Upper lobe of left lung (tissue), 6 donors: ENCODE measurements around the gene CRYBG1. TPM values are rescaled to one million over a fixed set of nuclear protein-coding genes. Genes with fewer than 3 reads are reported as not detected.
"Not testable (repeated sequence)": the region's sequence is repeated elsewhere in the genome, so short reads cannot be mapped to it uniquely, and the experiment has no call there.

ENCODE experiments used
- ATAC-seq, 2 donors: fragments of 200-7000 bp; cut with Tn5 transposase; one replicate each; pipeline ENCODE4 v1.9.1; 2022; ENCODE audit warnings: mild to moderate bottlenecking in 2 of 2, moderate library complexity in 2 of 2; ENCODE audit not compliant: low FRiP score in 2 of 2
- DNase-seq, 2 donors: peaks; one replicate each; pipeline ENCODE4 v3.0.0-alpha.2; 2019 to 2020
- H3K27ac ChIP-seq, 4 donors: fragments of 200-600 bp; sonication (generic); one replicate each; pipeline ENCODE4 v1.5.1; 2016 to 2019
- H3K27me3 ChIP-seq, 4 donors: fragments of 200-600 bp; sonication (generic); one replicate each; pipeline ENCODE4 v1.5.1; 2017 to 2019
- H3K36me3 ChIP-seq, 4 donors: fragments of 200-600 bp; sonication (generic); one replicate each; pipeline ENCODE4 v1.5.1; 2016 to 2019
- H3K4me1 ChIP-seq, 4 donors: fragments of 200-600 bp; sonication (generic); one replicate each; pipeline ENCODE4 v1.5.1; 2018 to 2019
- H3K4me3 ChIP-seq, 4 donors: fragments of 200-600 bp; sonication (generic); one replicate each; pipeline ENCODE4 v1.5.1; 2017 to 2019; ENCODE audit warnings: mild to moderate bottlenecking in 2 of 4, moderate library complexity in 1 of 4
- H3K9me3 ChIP-seq, 4 donors: fragments of 200-600 bp; sonication (generic); one replicate each; pipeline ENCODE4 v1.5.1; 2018 to 2019
- CTCF ChIP-seq, 6 experiments: fragments of 450-650 bp in 4 of 6; fragments of 200-600 bp in 2 of 6; sonication (generic) in 2 of 6; IDR thresholded peaks; one replicate each; pipeline ENCODE4 v1.5.1; 2016 to 2019; ENCODE audit warnings: antibody characterized with exemption in 6 of 6
- EP300 ChIP-seq, 4 donors: sonication (generic); formaldehyde crosslinking; IDR thresholded peaks; one replicate each; pipeline ENCODE4 v1.5.1; 2017; ENCODE audit warnings: antibody characterized with exemption in 4 of 4, control low read depth in 2 of 4
- POLR2A ChIP-seq, 4 donors: fragments of 450-650 bp; IDR thresholded peaks; one replicate each; pipeline ENCODE4 v1.5.1; 2016 to 2017; ENCODE audit warnings: antibody characterized with exemption in 4 of 4, mild to moderate bottlenecking in 2 of 4
- POLR2AphosphoS5 ChIP-seq, 2 donors: sonication (generic); formaldehyde crosslinking; IDR thresholded peaks; one replicate each; pipeline ENCODE4 v1.5.1; 2017; ENCODE audit warnings: antibody characterized with exemption in 2 of 2
- WGBS, 2 donors: methylation state at CpG; one replicate each; pipeline ENCODE4 v1.1.5; 2017 to 2018; 5-methylcytosine and 5-hydroxymethylcytosine counted together
- total RNA-seq, 6 donors: library from RNA; depleted of rRNA in 4 of 6; stranded (reverse); fragments of >200 nt in 4 of 6; gene quantifications; one replicate each; pipeline versions ENCODE4 v1.1.0 to v1.2.1, GENCODE V29; 2016 to 2021
- donor health status: DM: no; HTN: no; CAD: no; lungs with moderate emphysema.
- donor health status: DM: no; HTN: yes; CAD: no; lungs with severe emphysema.

Gene CRYBG1
- total RNA-seq, 6 donors from 2014 or later, result 17.8 to 35.1 (median 25.5) TPM

- peaks cover 0 to 43% (median 22%) of the 10 kb centered on the region in 4 donors for H3K36me3 ChIP-seq
- ATAC-seq, result no peak
- no peaks in the 10 kb centered on the region for H3K27me3 ChIP-seq
- no peak overlapping the region for H3K4me3 ChIP-seq
- TF ChIP-seq POLR2A (IDR thresholded peaks at IDR 0.05) (no peak), EP300 (IDR thresholded peaks at IDR 0.05) (no peak), CTCF (IDR thresholded peaks at IDR 0.05) (no peak), POLR2AphosphoS5 (IDR thresholded peaks at IDR 0.05) (no peak)
- peaks cover 0 to 5% (median 0%) of the 10 kb centered on the region in 4 donors for H3K4me1 ChIP-seq
- no peak overlapping the region for H3K27ac ChIP-seq
- H3K9me3 ChIP-seq, result no peaks in the 10 kb centered on the region
- 95 to 98% methylated on average over 4 of the region's 4 CpGs for WGBS, 2 donors
- no peak for DNase-seq
These were observed 197.8 kb downstream of the CRYBG1 start for GRCh38 chr6:106558364-106558763.

- H3K36me3 ChIP-seq, result peaks cover 0 to 43% (median 18%) of the 10 kb centered on the region in 4 donors
- 89 to 91% methylated on average over 5 of the region's 5 CpGs for WGBS, 2 donors
- not testable (repeated sequence) for H3K4me1 ChIP-seq, ATAC-seq, H3K9me3 ChIP-seq, H3K27ac ChIP-seq, DNase-seq, H3K27me3 ChIP-seq, H3K4me3 ChIP-seq
These were observed 199.1 kb downstream of the CRYBG1 start for GRCh38 chr6:106559659-106560058.

GRCh38 chr6:106560996-106561685 is 200.6 kb downstream of the CRYBG1 start:
- H3K36me3 ChIP-seq, result peaks cover 0 to 37% (median 17%) of the 10 kb centered on the region in 4 donors
- 90% methylated on average over 7 of the region's 7 CpGs for WGBS, 2 donors
- no peak overlapping the region for H3K4me3 ChIP-seq
- TF ChIP-seq POLR2A (IDR thresholded peaks at IDR 0.05) (no peak), POLR2AphosphoS5 (IDR thresholded peaks at IDR 0.05) (no peak), EP300 (IDR thresholded peaks at IDR 0.05) (no peak)
- H3K27me3 ChIP-seq, result no peaks in the 10 kb centered on the region
- DNase-seq (no peak), ATAC-seq (peak in 1 of 2 donors; percentile 39)
- no peaks in the 10 kb centered on the region for H3K9me3 ChIP-seq
- H3K27ac ChIP-seq, result peak overlapping the region in 1 of 4 donors; percentile 51
- peaks cover 0 to 5% (median 0%) of the 10 kb centered on the region in 4 donors for H3K4me1 ChIP-seq

- no peaks in the 10 kb centered on the region for H3K9me3 ChIP-seq
- DNase-seq (no peak), ATAC-seq (no peak)
- no peak overlapping the region for H3K4me3 ChIP-seq
- no peaks in the 10 kb centered on the region for H3K27me3 ChIP-seq
- no peak for TF ChIP-seq EP300 (IDR thresholded peaks at IDR 0.05)
- no peak for TF ChIP-seq POLR2A (IDR thresholded peaks at IDR 0.05)
- TF ChIP-seq CTCF (IDR thresholded peaks at IDR 0.05), result no peak
- no peak for TF ChIP-seq POLR2AphosphoS5 (IDR thresholded peaks at IDR 0.05)
- WGBS, 2 donors, result 61 to 68% methylated on average over 6 of the region's 6 CpGs
- peaks cover 0 to 37% (median 17%) of the 10 kb centered on the region in 4 donors for H3K36me3 ChIP-seq
- peak overlapping the region in 2 of 4 donors; percentile 32 to 51 for H3K27ac ChIP-seq
- H3K4me1 ChIP-seq, result peaks cover 0 to 5% (median 1%) of the 10 kb centered on the region in 4 donors
These were observed 201.3 kb downstream of the CRYBG1 start for GRCh38 chr6:106561686-106562405.

GRCh38 chr6:106563614-106564013 is 203.1 kb downstream of the CRYBG1 start:
- H3K4me1 ChIP-seq, result peaks cover 0 to 5% (median 1%) of the 10 kb centered on the region in 4 donors
- H3K36me3 ChIP-seq, result peaks cover 0 to 44% (median 18%) of the 10 kb centered on the region in 4 donors
- H3K27me3 ChIP-seq, result no peaks in the 10 kb centered on the region
- H3K9me3 ChIP-seq, result no peaks in the 10 kb centered on the region
- H3K27ac ChIP-seq, result no peak overlapping the region
- TF ChIP-seq POLR2A (IDR thresholded peaks at IDR 0.05) (no peak), CTCF (IDR thresholded peaks at IDR 0.05) (no peak), EP300 (IDR thresholded peaks at IDR 0.05) (no peak), POLR2AphosphoS5 (IDR thresholded peaks at IDR 0.05) (no peak)
- DNase-seq (no peak), ATAC-seq (no peak)
- WGBS, 2 donors, result 61 to 71% methylated on average over 2 of the region's 2 CpGs
- no peak overlapping the region for H3K4me3 ChIP-seq
